Activated T-helper 17 cell treated with anti-CD3 and anti-CD28 coated beads, Interleukin-2, amount 50 U/mL, for 72 hours (primary cell): ENCODE results near the gene COL4A3. TPM values are rescaled to one million over a fixed set of nuclear protein-coding genes. Genes with fewer than 3 reads are reported as not detected.

Experiments
- ATAC-seq: fragments of 150-1000 bp; cut with Tn5 transposase; replicated peaks from 2 replicates; pipeline ENCODE4 v1.10.0; 2021; ENCODE audit warnings: mild to moderate bottlenecking, moderate library complexity
- H3K27ac Mint-ChIP-seq: one replicate; pipeline ENCODE4 v1.8.0; 2022; ENCODE audit warnings: mixed read lengths
- H3K27me3 Mint-ChIP-seq: one replicate; pipeline ENCODE4 v1.8.0; 2022; ENCODE audit warnings: mixed read lengths
- H3K36me3 Mint-ChIP-seq: one replicate; pipeline ENCODE4 v1.8.0; 2022; ENCODE audit warnings: low read depth, mild to moderate bottlenecking, mixed read lengths
- H3K4me1 Mint-ChIP-seq: one replicate; pipeline ENCODE4 v1.8.0; 2022; ENCODE audit warnings: mixed read lengths
- H3K4me3 Mint-ChIP-seq: one replicate; pipeline ENCODE4 v1.8.0; 2022; ENCODE audit warnings: mild to moderate bottlenecking, mixed read lengths
- H3K9me3 Mint-ChIP-seq: one replicate; pipeline ENCODE4 v1.8.0; 2022; ENCODE audit warnings: mixed read lengths
- total RNA-seq, 2 donors: library from RNA; stranded (reverse); gene quantifications; one replicate each; pipeline ENCODE4 v1.2.3, GENCODE V29; 2022

COL4A3 gene
- total RNA-seq, 2 donors from 2014 or later = 0.35 to 0.42 TPM

DNA sequence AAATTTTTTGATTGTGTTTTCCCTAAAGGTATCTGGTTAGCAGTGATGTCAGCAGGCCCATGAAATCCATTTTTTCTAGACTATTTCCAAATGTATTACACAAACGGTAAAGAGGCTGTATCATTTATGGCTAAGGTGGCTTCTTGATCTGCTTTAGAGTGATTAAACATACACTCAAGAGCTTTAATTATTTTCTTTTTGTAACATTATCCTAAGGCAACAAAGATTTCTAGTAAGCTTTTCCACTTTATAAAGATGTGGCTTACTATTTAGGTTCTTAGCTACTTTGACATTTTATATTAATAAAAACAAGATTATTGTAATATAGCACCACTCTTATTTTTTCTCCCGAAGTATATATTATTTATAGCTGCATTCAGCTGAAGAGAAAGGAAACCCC, 177.1 kb downstream of the COL4A3 start:
- no peaks in the 10 kb centered on the region for H3K27me3 Mint-ChIP-seq
- H3K4me1 Mint-ChIP-seq = no peaks in the 10 kb centered on the region
- ATAC-seq = no peak
- peaks cover 80% of the 10 kb centered on the region for H3K36me3 Mint-ChIP-seq
- H3K27ac Mint-ChIP-seq = no peak overlapping the region
- H3K4me3 Mint-ChIP-seq = no peak overlapping the region
- no peaks in the 10 kb centered on the region for H3K9me3 Mint-ChIP-seq

DNA sequence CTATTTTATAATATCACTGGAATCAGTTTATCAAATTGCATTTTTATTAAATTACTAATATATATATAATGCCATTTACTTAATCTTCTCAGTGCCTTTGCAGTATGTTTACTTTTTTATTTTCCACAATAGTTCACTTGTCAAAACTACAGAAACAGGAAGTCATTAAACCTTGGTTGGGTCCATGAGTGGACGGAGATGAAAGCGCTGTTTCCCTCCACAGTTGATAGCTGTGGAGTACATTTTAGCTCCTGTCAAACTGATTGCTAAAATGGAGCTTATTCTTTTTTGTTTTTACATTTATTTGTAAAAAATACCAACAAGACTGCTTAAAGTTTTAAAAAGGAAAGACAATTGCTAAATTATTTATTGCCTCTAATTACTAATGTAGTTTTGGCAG, 179.8 kb downstream of the COL4A3 start:
- H3K36me3 Mint-ChIP-seq = peaks cover 94% of the 10 kb centered on the region
- ATAC-seq = no peak
- H3K27ac Mint-ChIP-seq = no peak overlapping the region
- no peak overlapping the region for H3K4me3 Mint-ChIP-seq
- H3K4me1 Mint-ChIP-seq = no peaks in the 10 kb centered on the region
- no peaks in the 10 kb centered on the region for H3K9me3 Mint-ChIP-seq
- no peaks in the 10 kb centered on the region for H3K27me3 Mint-ChIP-seq

DNA sequence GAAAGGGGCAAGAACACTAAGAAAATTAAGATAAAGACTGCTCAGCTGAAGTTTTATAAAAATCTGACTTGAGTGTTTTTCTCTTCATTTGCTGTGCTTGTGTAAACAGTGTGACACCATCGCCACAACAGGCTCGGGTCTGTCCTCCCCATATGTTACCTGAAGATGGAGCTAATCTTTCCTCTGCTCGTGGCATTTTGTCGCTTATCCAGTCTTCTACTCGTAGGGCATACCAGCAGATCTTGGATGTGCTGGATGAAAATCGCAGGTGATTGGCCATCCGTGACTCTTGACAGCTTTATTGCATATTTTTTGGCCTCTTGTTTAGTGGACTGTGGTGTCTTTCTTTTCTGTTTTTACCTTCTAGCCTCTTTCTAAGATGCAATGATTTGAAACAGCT, 182.7 kb downstream of the COL4A3 start:
- Mint-ChIP-seq H3K9me3 (no peaks in the 10 kb centered on the region), H3K27me3 (no peaks in the 10 kb centered on the region), H3K4me3 (no peak overlapping the region), H3K27ac (no peak overlapping the region), H3K36me3 (peaks cover 88% of the 10 kb centered on the region), H3K4me1 (peaks cover 4% of the 10 kb centered on the region)
- no peak for ATAC-seq

DNA sequence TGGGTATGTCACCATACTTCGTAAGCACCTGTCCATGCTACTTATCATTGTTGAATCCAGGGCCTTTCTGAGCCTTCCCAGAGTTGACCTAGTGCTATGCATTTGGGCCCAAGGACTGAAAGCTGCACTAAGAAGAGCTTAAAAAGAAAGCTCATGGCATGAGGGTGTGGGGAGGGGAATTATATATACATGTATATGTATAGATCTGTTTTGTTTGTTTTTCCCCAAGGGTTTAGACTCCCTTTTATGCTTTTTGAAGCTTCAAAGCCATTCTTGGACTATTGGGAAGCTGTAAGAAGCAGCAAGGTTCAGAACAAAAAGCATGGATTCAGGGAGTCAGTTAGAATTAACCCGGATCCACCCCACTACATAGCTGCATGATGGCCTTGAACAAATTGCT, 183.9 kb downstream of the COL4A3 start:
- Mint-ChIP-seq H3K4me3 (no peak overlapping the region), H3K27ac (no peak overlapping the region), H3K36me3 (peaks cover 81% of the 10 kb centered on the region), H3K4me1 (peaks cover 4% of the 10 kb centered on the region), H3K27me3 (no peaks in the 10 kb centered on the region), H3K9me3 (no peaks in the 10 kb centered on the region)
- no peak for ATAC-seq

DNA sequence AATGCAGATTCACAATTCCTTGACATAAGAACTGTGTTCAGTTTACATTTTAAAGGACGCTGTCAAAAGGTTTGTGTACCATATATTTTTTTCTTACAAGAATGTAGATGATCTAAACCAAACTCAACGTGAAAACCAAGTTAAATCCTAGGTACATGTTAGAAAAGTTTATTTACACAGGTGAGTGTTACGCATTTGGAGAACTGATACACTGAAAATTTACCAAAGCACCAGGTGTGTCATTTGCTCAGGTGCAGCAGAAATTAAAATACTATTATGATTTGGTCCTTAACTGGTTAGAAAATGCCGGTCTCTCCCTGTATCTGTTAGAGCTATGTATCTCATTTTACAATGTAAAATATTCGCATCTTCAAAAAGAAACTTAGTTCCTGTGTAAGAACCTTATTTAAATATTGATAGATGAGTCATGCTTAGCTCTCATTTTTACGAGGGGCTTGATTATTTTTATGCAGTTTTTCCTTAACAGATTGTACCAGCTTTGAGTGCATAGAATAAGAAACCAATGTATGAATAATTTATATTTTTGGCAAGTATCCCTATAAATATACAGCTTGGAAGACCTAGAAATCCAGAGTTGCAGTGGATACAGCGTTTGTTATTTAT, 185.7 kb downstream of the COL4A3 start:
- Mint-ChIP-seq H3K36me3 (peaks cover 81% of the 10 kb centered on the region), H3K4me3 (no peak overlapping the region), H3K27ac (no peak overlapping the region), H3K4me1 (peaks cover 4% of the 10 kb centered on the region), H3K9me3 (no peaks in the 10 kb centered on the region), H3K27me3 (no peaks in the 10 kb centered on the region)
- no peak for ATAC-seq

DNA sequence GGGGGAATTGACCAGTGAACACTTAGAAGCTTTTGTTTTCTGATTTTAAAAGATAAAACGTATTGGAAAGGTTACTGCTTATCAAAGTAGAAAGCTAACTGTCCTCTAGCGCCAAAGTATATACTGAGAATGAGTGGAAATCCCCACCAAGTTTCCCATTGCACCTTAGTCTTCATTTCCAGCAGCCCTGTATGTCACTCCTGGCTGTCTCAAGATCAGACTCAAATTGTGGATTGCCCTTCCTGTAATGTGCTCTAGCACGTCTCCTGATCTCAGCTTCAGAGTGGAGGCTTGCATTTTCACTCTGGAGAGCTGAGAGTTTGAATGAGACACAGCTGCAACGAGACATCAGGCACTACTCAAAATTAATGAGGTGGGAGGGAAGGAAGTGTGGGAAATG, 187.2 kb downstream of the COL4A3 start:
- peak; percentile 86 for ATAC-seq
- H3K9me3 Mint-ChIP-seq = no peaks in the 10 kb centered on the region
- peak overlapping the region; percentile 37 for H3K4me3 Mint-ChIP-seq

DNA sequence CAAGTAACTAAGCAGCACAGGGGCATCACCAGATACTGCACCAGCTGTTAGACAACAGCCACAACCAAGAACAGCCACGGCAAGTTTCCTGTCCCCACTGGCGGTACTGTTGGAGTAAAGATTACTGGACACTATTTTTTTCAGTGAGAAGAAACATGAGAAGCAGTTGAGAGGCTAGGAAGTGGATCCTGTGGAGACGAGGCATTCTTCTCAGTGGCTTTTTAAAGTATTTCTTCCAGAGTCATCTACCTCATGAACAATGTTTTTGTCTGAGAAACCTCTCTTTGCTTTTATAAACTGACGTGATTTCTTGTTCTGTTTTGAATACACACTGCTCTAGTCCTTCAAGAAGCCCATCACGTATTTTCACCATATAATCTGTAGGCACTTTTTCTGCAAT, 195.9 kb downstream of the COL4A3 start:
- Mint-ChIP-seq H3K36me3 (peaks cover 56% of the 10 kb centered on the region), H3K4me3 (no peak overlapping the region), H3K4me1 (peaks cover 6% of the 10 kb centered on the region), H3K9me3 (no peaks in the 10 kb centered on the region), H3K27ac (no peak overlapping the region), H3K27me3 (no peaks in the 10 kb centered on the region)
- ATAC-seq = no peak

More for the DNA sequence above, 187.2 kb downstream of the COL4A3 start:
- Mint-ChIP-seq H3K36me3 (peaks cover 83% of the 10 kb centered on the region), H3K27me3 (no peaks in the 10 kb centered on the region), H3K27ac (peak overlapping the region; percentile 58), H3K4me1 (peaks cover 4% of the 10 kb centered on the region)

DNA sequence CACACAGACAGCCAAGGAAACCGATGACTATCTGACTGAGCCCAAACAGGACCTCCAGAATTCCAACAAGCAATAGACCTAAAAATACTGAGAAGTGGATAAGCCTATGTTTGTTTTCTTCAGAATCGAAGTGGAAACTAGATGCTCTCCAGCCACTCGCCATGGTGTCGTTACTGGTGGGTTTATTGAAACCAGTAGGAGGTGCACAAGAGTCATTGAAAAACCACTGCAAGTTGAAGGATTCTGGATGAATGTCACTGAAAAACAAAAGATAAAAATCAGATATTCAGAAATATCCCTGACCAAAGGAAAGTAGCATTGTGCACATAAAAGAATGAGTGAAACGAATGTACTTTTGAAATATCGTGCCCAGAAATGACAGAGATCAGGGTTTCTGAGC, 199.3 kb downstream of the COL4A3 start:
- peak; percentile 24 for ATAC-seq
- Mint-ChIP-seq H3K27ac (no peak overlapping the region), H3K9me3 (no peaks in the 10 kb centered on the region), H3K27me3 (no peaks in the 10 kb centered on the region), H3K4me1 (peaks cover 6% of the 10 kb centered on the region), H3K36me3 (peaks cover 22% of the 10 kb centered on the region), H3K4me3 (no peak overlapping the region)

Other genes with a start within 250 kb of the COL4A3 start
- gene COL4A4, start 419 bp upstream of the COL4A3 start, total RNA-seq = under 1 TPM; 0.08 to 0.26 TPM
- gene MFF, start 160.6 kb downstream of the COL4A3 start, total RNA-seq = 10 to 100 TPM; 75.9 to 77.9 TPM
- gene TM4SF20, start 214.7 kb downstream of the COL4A3 start, total RNA-seq = not detected
- not detected for gene SCYGR1, start 223.3 kb downstream of the COL4A3 start, total RNA-seq